Myocyte (in vitro differentiated cells): Measurements from ENCODE around the gene RBPJL. TPM values are rescaled to one million over a fixed set of nuclear protein-coding genes. Genes with fewer than 3 reads are reported as not detected.

ENCODE experiments used
- DNase-seq: peaks from one replicate; pipeline ENCODE4 v3.0.0-alpha.2; 2012; ENCODE audit warnings: low read depth
- total RNA-seq: library from RNA; depleted of rRNA; stranded (reverse); fragments of >200 nt; gene quantifications from 2 replicates; pipeline ENCODE4 v1.2.3, GENCODE V29; 2014

The RBPJL gene
- total RNA-seq, 1 donor from 2014 or later = not detected

- DNase-seq = no peak
Observed at GRCh38 chr20:45316150-45317080, 9.8 kb downstream of the RBPJL start.

GRCh38 chr20:45317826-45318225 is 11.2 kb downstream of the RBPJL start:
- DNase-seq = no peak

- DNase-seq = no peak
Observed at GRCh38 chr20:45318386-45318939, 11.8 kb downstream of the RBPJL start.

GRCh38 chr20:45318948-45319347 is 12.3 kb downstream of the RBPJL start:
- DNase-seq = no peak

DNA sequence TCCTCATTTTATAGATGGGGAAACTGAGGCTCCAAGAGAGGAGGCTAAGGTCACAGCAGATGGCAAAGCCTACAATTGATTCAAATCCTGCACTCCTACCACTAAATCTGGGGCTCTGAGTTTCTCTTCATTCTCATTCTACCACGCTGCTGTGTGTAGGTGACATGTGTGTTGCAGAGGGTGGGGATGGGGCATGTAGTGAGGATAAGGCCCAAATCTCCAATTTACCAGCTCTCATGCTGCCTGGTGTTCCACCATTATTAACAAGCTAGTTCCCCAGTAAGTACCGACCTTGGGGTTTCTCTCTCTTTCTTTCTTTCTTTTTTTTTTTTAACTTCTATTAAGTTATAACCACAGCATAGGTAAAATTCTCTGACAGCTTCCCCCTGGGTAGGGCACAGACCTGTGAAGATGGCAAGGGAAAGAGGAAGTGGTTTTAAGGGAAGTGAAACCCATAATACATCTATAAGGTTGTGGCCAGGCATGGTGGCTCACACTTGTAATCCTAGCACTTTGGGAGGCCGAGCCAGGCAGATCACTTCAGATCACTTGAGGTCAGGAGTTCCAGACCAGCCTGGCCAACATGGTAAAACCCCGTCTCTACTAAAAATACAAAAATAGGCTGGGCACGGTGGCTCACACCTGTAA is 14.4 kb downstream of the RBPJL start:
- no peak for DNase-seq

DNA sequence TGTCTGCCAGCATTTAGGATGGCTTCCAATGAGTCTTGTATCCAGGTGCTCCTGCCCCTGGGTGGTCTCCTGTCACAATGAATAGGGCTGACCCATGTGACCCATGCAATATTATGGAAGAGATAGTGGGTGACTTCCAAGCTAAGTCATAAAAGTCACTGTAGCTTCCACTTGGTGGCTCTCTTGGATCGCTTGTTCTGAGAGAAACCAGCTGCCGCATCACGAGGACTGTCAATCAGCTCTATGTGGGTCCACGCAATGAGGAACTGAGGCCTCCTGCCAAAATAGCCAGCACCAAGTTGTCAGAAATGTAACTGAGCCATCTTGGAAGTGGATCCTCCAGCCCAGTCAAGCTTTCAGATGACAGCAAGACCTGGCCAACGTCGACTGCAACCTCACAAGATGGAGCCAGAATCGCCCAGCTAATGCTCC is 16.3 kb downstream of the RBPJL start:
- peak; percentile 96 for DNase-seq

- DNase-seq = peak; percentile 74
Observed at GRCh38 chr20:45323731-45324130, 17.1 kb downstream of the RBPJL start.

GRCh38 chr20:45325371-45325770 is 18.7 kb downstream of the RBPJL start:
- DNase-seq = peak; percentile 56

GRCh38 chr20:45328451-45328850 is 21.8 kb downstream of the RBPJL start:
- DNase-seq = no peak

GRCh38 chr20:45329497-45330319 is 23.1 kb downstream of the RBPJL start:
- DNase-seq = no peak

- DNase-seq = no peak
Observed at GRCh38 chr20:45330476-45330875, 23.8 kb downstream of the RBPJL start.

- DNase-seq = peak; percentile 78
Observed at GRCh38 chr20:45336530-45337366, 30.1 kb downstream of the RBPJL start.

- DNase-seq = peak; percentile 96
Observed at GRCh38 chr20:45337367-45338120, 30.9 kb downstream of the RBPJL start.

GRCh38 chr20:45338121-45339030 is 31.7 kb downstream of the RBPJL start:
- DNase-seq = no peak

DNA sequence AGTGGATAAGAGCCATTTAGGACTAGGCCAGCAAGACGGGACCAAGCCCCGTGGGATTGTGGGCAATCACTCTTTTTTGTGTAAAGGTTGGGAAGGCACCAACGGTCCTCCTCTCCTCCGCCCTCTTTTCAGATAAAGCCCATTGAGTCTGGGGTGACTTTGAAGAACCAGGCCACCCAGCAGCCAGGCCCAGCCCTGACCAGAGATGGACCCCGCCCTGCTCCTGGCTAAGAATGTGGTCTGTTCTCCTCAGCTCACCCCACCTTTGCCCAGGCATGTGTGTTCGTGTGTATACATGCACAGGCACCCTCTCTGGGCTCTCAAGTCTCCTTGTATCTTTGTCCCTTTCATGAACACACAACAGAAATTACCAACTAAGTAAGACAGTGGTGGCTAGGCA is 32.4 kb downstream of the RBPJL start:
- no peak for DNase-seq

DNA sequence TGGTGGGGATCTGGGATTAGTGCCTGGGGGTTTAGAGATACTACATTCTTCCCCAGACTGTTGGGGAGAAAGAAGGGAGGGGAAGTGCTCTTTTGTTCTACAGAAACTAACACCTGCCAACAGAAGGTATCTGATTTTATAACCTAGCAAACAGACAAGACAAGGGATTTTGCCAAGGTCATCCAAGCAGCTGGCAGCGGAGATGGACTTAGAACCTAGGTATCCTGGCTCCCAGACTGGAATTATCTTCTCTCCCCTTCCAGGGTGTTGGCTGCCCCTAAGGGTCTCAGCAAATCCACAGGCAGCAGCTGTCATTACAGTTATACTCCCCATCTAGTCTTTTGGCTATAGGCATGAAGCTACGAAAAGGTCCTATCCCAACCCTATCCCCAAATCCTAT is 33.2 kb downstream of the RBPJL start:
- DNase-seq = no peak

DNA sequence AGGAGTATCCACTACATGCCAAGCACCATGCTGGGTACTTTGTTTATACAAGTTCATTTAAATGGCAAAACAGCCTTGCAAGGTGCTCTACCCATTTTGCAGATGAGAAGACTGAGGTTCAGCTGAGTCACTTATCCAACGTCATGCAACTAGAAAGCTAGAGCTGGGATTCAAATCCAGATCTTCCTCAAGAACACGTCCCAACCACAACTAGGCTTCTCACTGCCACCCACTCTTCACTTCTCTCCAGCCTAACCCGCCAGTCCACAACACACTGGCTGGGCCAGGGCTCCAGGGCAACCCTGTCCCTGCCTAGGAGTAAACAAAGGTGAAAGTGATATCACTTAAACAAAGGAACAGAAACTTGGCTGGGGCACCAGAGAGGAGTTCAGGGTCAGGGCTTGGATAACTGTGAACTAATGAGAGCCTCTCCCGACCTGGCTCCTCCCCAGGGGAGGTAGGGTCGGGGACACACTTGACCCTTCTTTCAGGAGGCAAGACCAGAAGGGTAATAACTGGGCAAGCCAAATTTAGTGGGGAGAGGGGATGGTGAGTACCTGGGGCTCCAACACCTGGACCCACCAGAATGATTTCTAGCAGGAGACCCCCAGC is 33.7 kb downstream of the RBPJL start:
- no peak for DNase-seq

DNA sequence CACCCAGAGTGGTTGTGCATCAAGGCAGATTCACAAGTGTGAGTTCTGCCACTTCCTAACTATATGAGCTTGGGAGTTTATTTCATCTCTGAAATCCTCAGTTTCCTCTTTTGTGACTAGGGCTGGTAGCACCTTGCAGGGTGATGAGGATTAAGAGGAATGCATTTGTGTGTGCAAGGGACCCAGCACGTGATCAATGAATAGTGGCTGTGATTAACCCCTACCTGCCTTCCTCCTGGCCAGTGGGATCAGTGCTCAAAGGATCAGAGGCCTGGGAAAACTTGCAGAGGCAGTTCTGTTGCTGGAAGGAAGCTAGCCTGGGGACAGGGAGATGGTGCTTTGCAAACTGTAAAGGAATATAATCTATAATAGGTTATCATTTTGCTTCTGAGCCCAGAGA is 34.3 kb downstream of the RBPJL start:
- DNase-seq = no peak
